A549 (cell line): Measurements from ENCODE around the gene PPP2R5B. TPM values are rescaled to one million over a fixed set of nuclear protein-coding genes. Genes with fewer than 3 reads are reported as not detected.

Experiments
- ATAC-seq, 2 experiments: fragments of 200-7000 bp in 1 of 2; fragments of >200 bp in 1 of 2; cut with Nextera tagmentation in 1 of 2; cut with Tn5 transposase in 1 of 2; 3 replicates each; pipeline versions ENCODE4 v1.8.0 to v1.9.1; 2018 to 2020; ENCODE audit warnings: mild to moderate bottlenecking in 1 of 2, moderate library complexity in 1 of 2
- CTCF ChIA-PET: fragments of 300-600 bp; sonication (Branson Sonifier 250); formaldehyde crosslinking; extraction: SDS; loops from one replicate; lab custom pipeline; 2021; ENCODE audit warnings: antibody characterized with exemption, inconsistent platforms; lab: Yijun Ruan, JAX
- POLR2A ChIA-PET: fragments of 350-600 bp; formaldehyde crosslinking; extraction: SDS; loops from one replicate; lab custom pipeline; 2021; ENCODE audit warnings: antibody characterized with exemption, inconsistent platforms; lab: Yijun Ruan, JAX
- DNase-seq, 2 experiments: peaks; one replicate each; pipeline versions ENCODE4 v3.0.0 to v3.0.0-alpha.2; 2011 to 2016; ENCODE audit warnings: low read depth in 1 of 2, low spot score in 1 of 2
- FAIRE-seq: peaks from 2 replicates; lab custom pipeline; 2011; peaks lifted over from hg19 to GRCh38; lab: Jason Lieb, UNC
- H3K27ac ChIP-seq, 2 experiments: fragments of >200 bp; sonication (Bioruptor Twin); formaldehyde crosslinking; 3 replicates each; pipeline ENCODE4 v1.5.1; 2016 to 2017
- H3K4me1 ChIP-seq: fragments of >200 bp; sonication (Bioruptor Twin); formaldehyde crosslinking; 3 replicates; pipeline ENCODE4 v1.6.1; 2016
- H3K4me2 ChIP-seq: fragments of >200 bp; sonication (Bioruptor Twin); formaldehyde crosslinking; 3 replicates; pipeline ENCODE4 v1.6.1; 2016
- H3K4me3 ChIP-seq: fragments of >200 bp; sonication (Bioruptor Twin); formaldehyde crosslinking; 3 replicates; pipeline ENCODE4 v1.5.1; 2016
- H3K9me3 ChIP-seq: fragments of >200 bp; sonication (Bioruptor Twin); formaldehyde crosslinking; 3 replicates; pipeline ENCODE4 v1.6.1; 2016
- BHLHE40 ChIP-seq: IDR thresholded peaks from 2 replicates; pipeline ENCODE4 v1.6.1; 2012; ENCODE audit warnings: low read depth, low read length, inconsistent platforms
- CBX2 ChIP-seq: fragments of 200-600 bp; sonication (generic); IDR thresholded peaks from 2 replicates; pipeline ENCODE4 v1.6.1; 2016; ENCODE audit warnings: low read depth, mild to moderate bottlenecking, borderline replicate concordance
- CBX8 ChIP-seq: fragments of 200-600 bp; sonication (generic); IDR thresholded peaks from 2 replicates; pipeline ENCODE4 v1.6.1; 2016
- CHD2 ChIP-seq: fragments of 150-350 bp; IDR thresholded peaks from 2 replicates; pipeline ENCODE4 v1.6.1; 2014; ENCODE audit warnings: low read length; ENCODE audit not compliant: partially characterized antibody
- CHD4 ChIP-seq: fragments of 200-600 bp; sonication (generic); IDR thresholded peaks from 2 replicates; pipeline ENCODE4 v1.6.1; 2016; ENCODE audit warnings: antibody characterized with exemption, mild to moderate bottlenecking, borderline replicate concordance
- CTCF ChIP-seq: fragments of >200 bp; sonication (Bioruptor Twin); formaldehyde crosslinking; IDR thresholded peaks from 3 replicates; pipeline ENCODE4 v1.5.1; 2016
- E2F6 ChIP-seq: IDR thresholded peaks from 2 replicates; pipeline ENCODE4 v1.6.1; 2012; ENCODE audit warnings: low read depth, borderline replicate concordance
- FOXS1 ChIP-seq: fragments of 250-450 bp; sonication (Bioruptor Pico); IDR thresholded peaks from 2 replicates; pipeline ENCODE4 v1.5.0; 2020; ENCODE audit warnings: mild to moderate bottlenecking, moderate library complexity
- HDAC2 ChIP-seq: fragments of 200-600 bp; sonication (generic); IDR thresholded peaks from 2 replicates; pipeline ENCODE4 v1.6.1; 2016
- HES2 ChIP-seq: fragments of >200 bp; sonication (Bioruptor Twin); formaldehyde crosslinking; IDR thresholded peaks from 2 replicates; pipeline ENCODE4 v1.6.1; 2016
- HEYL ChIP-seq: fragments of 250-450 bp; sonication (Bioruptor Pico); IDR thresholded peaks from 2 replicates; pipeline ENCODE4 v1.8.0; 2021; ENCODE audit warnings: mild to moderate bottlenecking, moderate library complexity
- HOXB13 ChIP-seq: fragments of 250-450 bp; sonication (Bioruptor Pico); IDR thresholded peaks from 2 replicates; pipeline ENCODE4 v1.5.0; 2020; ENCODE audit warnings: low read depth, mild to moderate bottlenecking, moderate library complexity
- JUN ChIP-seq, 2 experiments: fragments of >200 bp; sonication (Bioruptor Twin); formaldehyde crosslinking; IDR thresholded peaks; 2 replicates in 1 of 2; 3 replicates in 1 of 2; pipeline ENCODE4 v1.6.1; 2016 to 2017
- KDM5A ChIP-seq: fragments of 200-600 bp; sonication (generic); IDR thresholded peaks from 2 replicates; pipeline ENCODE4 v1.6.1; 2016; ENCODE audit warnings: antibody characterized with exemption, mild to moderate bottlenecking
- MAX ChIP-seq: IDR thresholded peaks from 2 replicates; pipeline ENCODE4 v1.6.1; 2012
- NFE2L2 ChIP-seq: fragments of 150-350 bp; conservative IDR thresholded peaks from 2 replicates; pipeline ENCODE4 v1.6.1; 2014; ENCODE audit warnings: low read length
- PBX3 ChIP-seq: IDR thresholded peaks from 2 replicates; pipeline ENCODE4 v1.6.1; 2012
- PHF8 ChIP-seq: fragments of 200-600 bp; sonication (generic); IDR thresholded peaks from 2 replicates; pipeline ENCODE4 v1.6.1; 2016; ENCODE audit warnings: low read depth, mild to moderate bottlenecking, antibody characterized with exemption, moderate library complexity, borderline replicate concordance
- POLR2AphosphoS2 ChIP-seq: conservative IDR thresholded peaks from 2 replicates; pipeline ENCODE4 v1.6.1; 2012; ENCODE audit warnings: low read length, improper control_type of control experiment, inconsistent platforms
- RARB ChIP-seq: fragments of 250-450 bp; sonication (Bioruptor Pico); IDR thresholded peaks from 2 replicates; pipeline ENCODE4 v1.8.0; 2021; ENCODE audit warnings: mild to moderate bottlenecking, moderate library complexity
- REST ChIP-seq: fragments of 200-600 bp; sonication (generic); IDR thresholded peaks from 2 replicates; pipeline ENCODE4 v1.6.1; 2016; ENCODE audit warnings: antibody characterized with exemption, mild to moderate bottlenecking, moderate library complexity
- SREBF2 ChIP-seq: fragments of 450-650 bp; IDR thresholded peaks from 2 replicates; pipeline ENCODE4 v1.6.1; 2014; ENCODE audit warnings: mild to moderate bottlenecking, moderate library complexity
- TP53 ChIP-seq: fragments of 250-450 bp; sonication (Bioruptor Pico); IDR thresholded peaks from 2 replicates; pipeline ENCODE4 v1.5.0; 2021; ENCODE audit warnings: mild to moderate bottlenecking, moderate library complexity
- USF2 ChIP-seq: fragments of 450-650 bp; IDR thresholded peaks from 2 replicates; pipeline ENCODE4 v1.6.1; 2014; ENCODE audit warnings: antibody characterized with exemption
- ZFP36 ChIP-seq: fragments of 450-650 bp; IDR thresholded peaks from 2 replicates; pipeline ENCODE4 v1.6.1; 2014; ENCODE audit warnings: borderline replicate concordance; ENCODE audit not compliant: partially characterized antibody
- ZSCAN20 ChIP-seq: fragments of 250-450 bp; sonication (Bioruptor Pico); IDR thresholded peaks from 2 replicates; pipeline ENCODE4 v1.8.0; 2022; ENCODE audit warnings: mild to moderate bottlenecking, moderate library complexity
- WGBS: methylation state at CpG from one replicate; pipeline ENCODE4 v1.1.6; 2017; ENCODE audit errors: missing lambda C conversion rate; 5-methylcytosine and 5-hydroxymethylcytosine counted together
- polyA plus RNA-seq, 4 experiments: library from polyadenylated mRNA; depleted of rRNA in 3 of 4; stranded (reverse); fragments of >200 nt; fragmentation: RNase III in 1 of 4; extraction: RNeasy Plus Mini Kit Qiagen cat#74134 plus additional on column Dnase treatment in 1 of 4; gene quantifications; 2 replicates in 3 of 4; 3 replicates in 1 of 4; pipeline ENCODE4 v1.2.3, GENCODE V29; 2011 to 2017

PPP2R5B gene
- polyA plus RNA-seq, 2 of the 4 experiments (the other 2 are of a cell fraction), result 5.7 to 6.9 TPM

- POLR2A ChIA-PET, result no interaction called here
- FAIRE-seq, result no peak
- no peak for TF ChIP-seq MAX
- TF ChIP-seq E2F6, result no peak
- TF ChIP-seq HES2, result no peak
- no peak for TF ChIP-seq CTCF
- TF ChIP-seq BHLHE40, result no peak
- TF ChIP-seq CBX8, result no peak
- TF ChIP-seq REST, result no peak
- no peak for TF ChIP-seq ZSCAN20 (CRISPR knock-in tag)
- no peak for TF ChIP-seq HOXB13 (CRISPR knock-in tag)
- TF ChIP-seq SREBF2, result no peak
- TF ChIP-seq CHD4, result no peak
- TF ChIP-seq NFE2L2, result no peak
- no peak for TF ChIP-seq PHF8
- no peak for TF ChIP-seq POLR2AphosphoS2
Measured at GRCh38 chr11:64929625-64930024, 5.1 kb downstream of the PPP2R5B start.

GRCh38 chr11:64930340-64930739, 5.9 kb downstream of the PPP2R5B start:
- TF ChIP-seq HDAC2, result no peak
- TF ChIP-seq CBX2, result no peak
- no peak for TF ChIP-seq SREBF2
- no peak for TF ChIP-seq HEYL (CRISPR knock-in tag)
- no peak for TF ChIP-seq RARB (CRISPR knock-in tag)
- TF ChIP-seq KDM5A, result no peak
- no peak for TF ChIP-seq USF2
- TF ChIP-seq HES2, result no peak
- TF ChIP-seq CHD2, result no peak
- no peak for TF ChIP-seq TP53
- TF ChIP-seq ZSCAN20 (CRISPR knock-in tag), result no peak
- TF ChIP-seq FOXS1 (CRISPR knock-in tag), result no peak
- TF ChIP-seq PHF8, result no peak
- TF ChIP-seq JUN (IDR thresholded peaks at IDR 0.05), result no peak
- no peak for TF ChIP-seq CBX8
- TF ChIP-seq PBX3, result no peak
- no peak for TF ChIP-seq ZFP36
- TF ChIP-seq, all 56 proteins: peak for 0
- no peak for ATAC-seq
- FAIRE-seq, result no peak
- Histone ChIP-seq H3K4me2 (no peak overlapping the region), H3K4me3 (no peak overlapping the region), H3K9me3 (no peaks in the 10 kb centered on the region), H3K27ac (no peak overlapping the region), H3K4me1 (peaks cover 6% of the 10 kb centered on the region)
- ChIA-PET POLR2A (interaction anchor here (0.6 kb wide), 1 partner anchor 648 kb away, joined by 3 read pairs; no protein-coding TSS in a partner anchor), CTCF (interaction anchor here (0.7 to 2.1 kb wide), 3 partner anchors 42 to 182 kb away, joined by 3 to 5 read pairs (median 3); no protein-coding TSS in a partner anchor)
- no peak for DNase-seq
- 97% methylated on average over 6 of the region's 6 CpGs for WGBS

More at GRCh38 chr11:64929625-64930024, 5.1 kb downstream of the PPP2R5B start:
- Histone ChIP-seq H3K4me2 (no peak overlapping the region), H3K4me3 (no peak overlapping the region), H3K4me1 (peaks cover 8% of the 10 kb centered on the region), H3K9me3 (no peaks in the 10 kb centered on the region), H3K27ac (no peak overlapping the region)
- DNase-seq, result no peak
- CTCF ChIA-PET, result interaction anchor here (0.7 to 2.1 kb wide), 5 partner anchors 34 to 182 kb away, joined by 3 to 5 read pairs (median 4); partner anchors contain the start of gene BATF2
- no peak for ATAC-seq
- WGBS, result 93% methylated on average over 7 of the region's 7 CpGs
